WTC11 (cell line): Measurements from ENCODE around the gene PPP6R1. TPM values are rescaled to one million over a fixed set of nuclear protein-coding genes. Genes with fewer than 3 reads are reported as not detected.

Source experiments
- ATAC-seq: fragments of 200-7000 bp; cut with Tn5 transposase; 2 replicates; pipeline ENCODE4 v1.10.0; 2021; ENCODE audit warnings: mild to moderate bottlenecking, moderate library complexity
- CTCF ChIA-PET: fragments of 300-600 bp; sonication (Branson Sonifier 250); formaldehyde crosslinking; loops from one replicate; lab custom pipeline; 2021; ENCODE audit warnings: antibody characterized with exemption; lab: Charles Lee
- POLR2A ChIA-PET: fragments of 350-600 bp; sonication (Branson Sonifier 250); formaldehyde crosslinking; loops from one replicate; lab custom pipeline; 2021; ENCODE audit warnings: antibody characterized with exemption; lab: Charles Lee
- DNase-seq: peaks from one replicate; pipeline ENCODE4 v3.0.0; 2021; ENCODE audit warnings: low spot score
- H3K27ac Mint-ChIP-seq: 2 replicates; pipeline ENCODE4 v1.8.0; 2021; ENCODE audit warnings: mixed read lengths
- H3K27me3 Mint-ChIP-seq: 2 replicates; pipeline ENCODE4 v1.8.0; 2021; ENCODE audit warnings: low read depth, mild to moderate bottlenecking, moderate library complexity, mixed read lengths
- H3K36me3 Mint-ChIP-seq: 2 replicates; pipeline ENCODE4 v1.8.0; 2021; ENCODE audit warnings: mixed read lengths
- H3K4me1 Mint-ChIP-seq: 2 replicates; pipeline ENCODE4 v1.8.0; 2022; ENCODE audit warnings: mixed read lengths
- H3K4me3 Mint-ChIP-seq: 2 replicates; pipeline ENCODE4 v1.8.0; 2021; ENCODE audit warnings: mild to moderate bottlenecking, moderate library complexity, mixed read lengths
- H3K9me3 Mint-ChIP-seq: 2 replicates; pipeline ENCODE4 v1.8.0; 2021; ENCODE audit warnings: mixed read lengths
- CREB1 ChIP-seq: sonication (generic); formaldehyde crosslinking; IDR thresholded peaks from 2 replicates; pipeline ENCODE4 v1.8.0; 2023; ENCODE audit warnings: mild to moderate bottlenecking, missing genetic modification reagents
- ELF4 ChIP-seq: sonication (generic); formaldehyde crosslinking; IDR thresholded peaks from 2 replicates; pipeline ENCODE4 v1.8.1; 2022; ENCODE audit warnings: low read depth, mild to moderate bottlenecking, moderate library complexity, missing genetic modification reagents
- ETV6 ChIP-seq: sonication (generic); formaldehyde crosslinking; IDR thresholded peaks from 2 replicates; pipeline ENCODE4 v1.8.1; 2022; ENCODE audit warnings: mild to moderate bottlenecking, missing genetic modification reagents
- GTF2I ChIP-seq: fragments of 250-450 bp; sonication (Bioruptor Pico); conservative IDR thresholded peaks from 2 replicates; pipeline ENCODE4 v1.4.0; 2021; ENCODE audit warnings: mild to moderate bottlenecking
- SOX15 ChIP-seq: fragments of 250-450 bp; sonication (Bioruptor Pico); IDR thresholded peaks from 2 replicates; pipeline ENCODE4 v1.9.0; 2021; ENCODE audit warnings: mild to moderate bottlenecking
- ZBTB21 ChIP-seq: sonication (generic); formaldehyde crosslinking; IDR thresholded peaks from 2 replicates; pipeline ENCODE4 v1.8.1; 2023; ENCODE audit warnings: mild to moderate bottlenecking, missing genetic modification reagents, borderline replicate concordance
- ZNF138 ChIP-seq: sonication (generic); formaldehyde crosslinking; conservative IDR thresholded peaks from 2 replicates; pipeline ENCODE4 v1.8.1; 2022; ENCODE audit warnings: mild to moderate bottlenecking, moderate library complexity, missing genetic modification reagents
- ZNF396 ChIP-seq: fragments of 250-450 bp; sonication (Bioruptor Pico); IDR thresholded peaks from 2 replicates; pipeline ENCODE4 v1.8.0; 2021; ENCODE audit warnings: mild to moderate bottlenecking, moderate library complexity, borderline replicate concordance
- ZNF416 ChIP-seq: fragments of 250-450 bp; sonication (Bioruptor Pico); IDR thresholded peaks from 2 replicates; pipeline ENCODE4 v1.9.0; 2021; ENCODE audit warnings: mild to moderate bottlenecking, inconsistent platforms
- total RNA-seq: library from RNA; stranded (reverse); gene quantifications from 3 replicates; pipeline ENCODE4 v1.2.3, GENCODE V29; 2021
- TF ChIP-seq, protein P1 (sequence below): fragments of 200-600 bp; IDR thresholded peaks from 2 replicates; pipeline ENCODE4 v1.8.0; 2022; ENCODE audit warnings: antibody characterized with exemption
- TF ChIP-seq, protein P2 (sequence below): fragments of 250-450 bp; sonication (Bioruptor Pico); IDR thresholded peaks from 2 replicates; pipeline ENCODE4 v1.8.0; 2021; ENCODE audit warnings: mild to moderate bottlenecking
- TF ChIP-seq, protein P3 (sequence below): sonication (generic); formaldehyde crosslinking; IDR thresholded peaks from 2 replicates; pipeline ENCODE4 v1.8.1; 2022; ENCODE audit warnings: mild to moderate bottlenecking, moderate library complexity, missing genetic modification reagents
- TF ChIP-seq, protein P4 (sequence below): sonication (generic); formaldehyde crosslinking; IDR thresholded peaks from 2 replicates; pipeline ENCODE4 v1.8.1; 2022; ENCODE audit warnings: missing genetic modification reagents, borderline replicate concordance
- TF ChIP-seq, protein P5 (sequence below): sonication (generic); formaldehyde crosslinking; IDR thresholded peaks from 2 replicates; pipeline ENCODE4 v1.8.0; 2022; ENCODE audit warnings: missing genetic modification reagents
- TF ChIP-seq, protein P6 (sequence below): sonication (generic); formaldehyde crosslinking; IDR thresholded peaks from 2 replicates; pipeline ENCODE4 v1.8.1; 2023; ENCODE audit warnings: mild to moderate bottlenecking, missing genetic modification reagents

The PPP6R1 gene
- total RNA-seq, 1 experiment from 2014 or later = 91.8 TPM

DNA sequence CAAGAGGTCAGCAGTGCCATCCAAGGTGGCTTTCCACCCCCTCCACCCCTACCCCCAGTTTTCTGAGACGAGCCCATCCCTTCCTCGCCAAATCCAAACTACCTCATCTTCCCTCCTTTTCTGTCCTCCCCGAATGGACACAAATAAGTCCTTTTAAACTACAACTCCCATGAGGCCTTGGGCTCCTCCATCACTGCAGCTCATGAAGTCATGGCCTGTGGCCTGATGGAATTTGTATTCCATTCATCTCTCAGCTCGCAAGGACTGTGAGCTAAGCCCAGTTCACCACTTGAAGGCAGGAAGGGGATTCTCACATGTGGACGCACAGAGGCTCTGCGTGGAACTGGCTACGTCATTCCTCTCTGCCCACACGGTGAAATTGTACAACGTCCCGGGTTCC, 62.0 kb downstream of the PPP6R1 start:
- no peak for DNase-seq
- Mint-ChIP-seq H3K27me3 (peaks cover 44% of the 10 kb centered on the region), H3K4me1 (no peaks in the 10 kb centered on the region)
- ATAC-seq = peak; percentile 55
- POLR2A ChIA-PET = interaction anchor here (0.6 kb wide), 1 partner anchor 40 kb away, joined by 4 read pairs; no protein-coding TSS in a partner anchor
- TF ChIP-seq, protein P1, sequence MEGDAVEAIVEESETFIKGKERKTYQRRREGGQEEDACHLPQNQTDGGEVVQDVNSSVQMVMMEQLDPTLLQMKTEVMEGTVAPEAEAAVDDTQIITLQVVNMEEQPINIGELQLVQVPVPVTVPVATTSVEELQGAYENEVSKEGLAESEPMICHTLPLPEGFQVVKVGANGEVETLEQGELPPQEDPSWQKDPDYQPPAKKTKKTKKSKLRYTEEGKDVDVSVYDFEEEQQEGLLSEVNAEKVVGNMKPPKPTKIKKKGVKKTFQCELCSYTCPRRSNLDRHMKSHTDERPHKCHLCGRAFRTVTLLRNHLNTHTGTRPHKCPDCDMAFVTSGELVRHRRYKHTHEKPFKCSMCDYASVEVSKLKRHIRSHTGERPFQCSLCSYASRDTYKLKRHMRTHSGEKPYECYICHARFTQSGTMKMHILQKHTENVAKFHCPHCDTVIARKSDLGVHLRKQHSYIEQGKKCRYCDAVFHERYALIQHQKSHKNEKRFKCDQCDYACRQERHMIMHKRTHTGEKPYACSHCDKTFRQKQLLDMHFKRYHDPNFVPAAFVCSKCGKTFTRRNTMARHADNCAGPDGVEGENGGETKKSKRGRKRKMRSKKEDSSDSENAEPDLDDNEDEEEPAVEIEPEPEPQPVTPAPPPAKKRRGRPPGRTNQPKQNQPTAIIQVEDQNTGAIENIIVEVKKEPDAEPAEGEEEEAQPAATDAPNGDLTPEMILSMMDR = no peak
- TF ChIP-seq, protein P2, sequence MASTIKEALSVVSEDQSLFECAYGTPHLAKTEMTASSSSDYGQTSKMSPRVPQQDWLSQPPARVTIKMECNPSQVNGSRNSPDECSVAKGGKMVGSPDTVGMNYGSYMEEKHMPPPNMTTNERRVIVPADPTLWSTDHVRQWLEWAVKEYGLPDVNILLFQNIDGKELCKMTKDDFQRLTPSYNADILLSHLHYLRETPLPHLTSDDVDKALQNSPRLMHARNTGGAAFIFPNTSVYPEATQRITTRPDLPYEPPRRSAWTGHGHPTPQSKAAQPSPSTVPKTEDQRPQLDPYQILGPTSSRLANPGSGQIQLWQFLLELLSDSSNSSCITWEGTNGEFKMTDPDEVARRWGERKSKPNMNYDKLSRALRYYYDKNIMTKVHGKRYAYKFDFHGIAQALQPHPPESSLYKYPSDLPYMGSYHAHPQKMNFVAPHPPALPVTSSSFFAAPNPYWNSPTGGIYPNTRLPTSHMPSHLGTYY (CRISPR knock-in tag) = no peak
- no peak for TF ChIP-seq ZNF416 (CRISPR knock-in tag)
- TF ChIP-seq ELF4 (CRISPR knock-in tag) = no peak
- TF ChIP-seq SOX15 (CRISPR knock-in tag) = no peak
- TF ChIP-seq, protein P3, sequence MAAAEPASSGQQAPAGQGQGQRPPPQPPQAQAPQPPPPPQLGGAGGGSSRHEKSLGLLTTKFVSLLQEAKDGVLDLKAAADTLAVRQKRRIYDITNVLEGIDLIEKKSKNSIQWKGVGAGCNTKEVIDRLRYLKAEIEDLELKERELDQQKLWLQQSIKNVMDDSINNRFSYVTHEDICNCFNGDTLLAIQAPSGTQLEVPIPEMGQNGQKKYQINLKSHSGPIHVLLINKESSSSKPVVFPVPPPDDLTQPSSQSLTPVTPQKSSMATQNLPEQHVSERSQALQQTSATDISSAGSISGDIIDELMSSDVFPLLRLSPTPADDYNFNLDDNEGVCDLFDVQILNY (CRISPR knock-in tag) = no peak
- TF ChIP-seq ZNF138 (CRISPR knock-in tag) = no peak
- TF ChIP-seq ZNF396 = no peak
- no peak for TF ChIP-seq CREB1
- TF ChIP-seq, all 79 proteins: peak for 0
- H3K27ac Mint-ChIP-seq = no peak overlapping the region
- CTCF ChIA-PET = interaction anchor here (1.4 kb wide), 1 partner anchor 108 kb away, joined by 3 read pairs; no protein-coding TSS in a partner anchor
- no peaks in the 10 kb centered on the region for H3K36me3 Mint-ChIP-seq
- H3K4me3 Mint-ChIP-seq = no peak overlapping the region
- H3K9me3 Mint-ChIP-seq = no peaks in the 10 kb centered on the region

DNA sequence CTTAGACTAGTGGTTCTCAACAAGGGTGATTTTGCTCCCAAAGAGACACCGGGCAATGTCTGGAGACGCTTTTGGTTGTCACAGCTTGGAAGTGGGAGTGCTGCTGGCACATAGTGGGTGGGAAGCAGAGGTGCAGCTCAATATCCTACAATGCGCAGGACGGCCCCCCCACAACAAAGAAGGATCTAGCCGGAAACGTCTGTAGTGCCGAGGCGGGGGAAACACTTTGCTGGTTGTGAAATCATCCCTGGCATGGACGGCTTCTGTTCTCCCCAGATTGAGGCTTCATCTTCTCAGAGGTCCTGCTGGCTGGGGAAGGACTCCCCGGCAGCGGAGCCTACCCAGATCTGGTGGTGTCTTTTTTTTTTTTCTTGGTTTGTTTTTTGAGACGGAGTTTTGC, 65.3 kb downstream of the PPP6R1 start:
- H3K4me1 Mint-ChIP-seq = peaks cover 4% of the 10 kb centered on the region; the same call in 1 of the 2 replicates
- no peaks in the 10 kb centered on the region for H3K9me3 Mint-ChIP-seq
- no peaks in the 10 kb centered on the region for H3K36me3 Mint-ChIP-seq
- no peak overlapping the region for H3K4me3 Mint-ChIP-seq
- POLR2A ChIA-PET = interaction anchor here (0.6 kb wide), 1 partner anchor 411 kb away, joined by 3 read pairs; no protein-coding TSS in a partner anchor
- no peak for ATAC-seq
- CTCF ChIA-PET = interaction anchor here (0.7 to 1.1 kb wide), 4 partner anchors 13 to 47 kb away, joined by 3 to 4 read pairs (median 3); partner anchors contain the start of genes DNAAF3 and SYT5
- H3K27me3 Mint-ChIP-seq = peaks cover 31% of the 10 kb centered on the region
- TF ChIP-seq GTF2I (CRISPR knock-in tag) (no peak), ZNF138 (CRISPR knock-in tag) (no peak), ETV6 (no peak), ZBTB21 (CRISPR knock-in tag) (no peak)
- TF ChIP-seq, protein P4, sequence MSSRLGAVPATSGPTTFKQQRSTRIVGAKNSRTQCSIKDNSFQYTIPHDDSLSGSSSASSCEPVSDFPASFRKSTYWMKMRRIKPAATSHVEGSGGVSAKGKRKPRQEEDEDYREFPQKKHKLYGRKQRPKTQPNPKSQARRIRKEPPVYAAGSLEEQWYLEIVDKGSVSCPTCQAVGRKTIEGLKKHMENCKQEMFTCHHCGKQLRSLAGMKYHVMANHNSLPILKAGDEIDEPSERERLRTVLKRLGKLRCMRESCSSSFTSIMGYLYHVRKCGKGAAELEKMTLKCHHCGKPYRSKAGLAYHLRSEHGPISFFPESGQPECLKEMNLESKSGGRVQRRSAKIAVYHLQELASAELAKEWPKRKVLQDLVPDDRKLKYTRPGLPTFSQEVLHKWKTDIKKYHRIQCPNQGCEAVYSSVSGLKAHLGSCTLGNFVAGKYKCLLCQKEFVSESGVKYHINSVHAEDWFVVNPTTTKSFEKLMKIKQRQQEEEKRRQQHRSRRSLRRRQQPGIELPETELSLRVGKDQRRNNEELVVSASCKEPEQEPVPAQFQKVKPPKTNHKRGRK = no peak
- TF ChIP-seq, protein P5, sequence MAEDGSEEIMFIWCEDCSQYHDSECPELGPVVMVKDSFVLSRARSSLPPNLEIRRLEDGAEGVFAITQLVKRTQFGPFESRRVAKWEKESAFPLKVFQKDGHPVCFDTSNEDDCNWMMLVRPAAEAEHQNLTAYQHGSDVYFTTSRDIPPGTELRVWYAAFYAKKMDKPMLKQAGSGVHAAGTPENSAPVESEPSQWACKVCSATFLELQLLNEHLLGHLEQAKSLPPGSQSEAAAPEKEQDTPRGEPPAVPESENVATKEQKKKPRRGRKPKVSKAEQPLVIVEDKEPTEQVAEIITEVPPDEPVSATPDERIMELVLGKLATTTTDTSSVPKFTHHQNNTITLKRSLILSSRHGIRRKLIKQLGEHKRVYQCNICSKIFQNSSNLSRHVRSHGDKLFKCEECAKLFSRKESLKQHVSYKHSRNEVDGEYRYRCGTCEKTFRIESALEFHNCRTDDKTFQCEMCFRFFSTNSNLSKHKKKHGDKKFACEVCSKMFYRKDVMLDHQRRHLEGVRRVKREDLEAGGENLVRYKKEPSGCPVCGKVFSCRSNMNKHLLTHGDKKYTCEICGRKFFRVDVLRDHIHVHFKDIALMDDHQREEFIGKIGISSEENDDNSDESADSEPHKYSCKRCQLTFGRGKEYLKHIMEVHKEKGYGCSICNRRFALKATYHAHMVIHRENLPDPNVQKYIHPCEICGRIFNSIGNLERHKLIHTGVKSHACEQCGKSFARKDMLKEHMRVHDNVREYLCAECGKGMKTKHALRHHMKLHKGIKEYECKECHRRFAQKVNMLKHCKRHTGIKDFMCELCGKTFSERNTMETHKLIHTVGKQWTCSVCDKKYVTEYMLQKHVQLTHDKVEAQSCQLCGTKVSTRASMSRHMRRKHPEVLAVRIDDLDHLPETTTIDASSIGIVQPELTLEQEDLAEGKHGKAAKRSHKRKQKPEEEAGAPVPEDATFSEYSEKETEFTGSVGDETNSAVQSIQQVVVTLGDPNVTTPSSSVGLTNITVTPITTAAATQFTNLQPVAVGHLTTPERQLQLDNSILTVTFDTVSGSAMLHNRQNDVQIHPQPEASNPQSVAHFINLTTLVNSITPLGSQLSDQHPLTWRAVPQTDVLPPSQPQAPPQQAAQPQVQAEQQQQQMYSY = no peak
- TF ChIP-seq, protein P6, sequence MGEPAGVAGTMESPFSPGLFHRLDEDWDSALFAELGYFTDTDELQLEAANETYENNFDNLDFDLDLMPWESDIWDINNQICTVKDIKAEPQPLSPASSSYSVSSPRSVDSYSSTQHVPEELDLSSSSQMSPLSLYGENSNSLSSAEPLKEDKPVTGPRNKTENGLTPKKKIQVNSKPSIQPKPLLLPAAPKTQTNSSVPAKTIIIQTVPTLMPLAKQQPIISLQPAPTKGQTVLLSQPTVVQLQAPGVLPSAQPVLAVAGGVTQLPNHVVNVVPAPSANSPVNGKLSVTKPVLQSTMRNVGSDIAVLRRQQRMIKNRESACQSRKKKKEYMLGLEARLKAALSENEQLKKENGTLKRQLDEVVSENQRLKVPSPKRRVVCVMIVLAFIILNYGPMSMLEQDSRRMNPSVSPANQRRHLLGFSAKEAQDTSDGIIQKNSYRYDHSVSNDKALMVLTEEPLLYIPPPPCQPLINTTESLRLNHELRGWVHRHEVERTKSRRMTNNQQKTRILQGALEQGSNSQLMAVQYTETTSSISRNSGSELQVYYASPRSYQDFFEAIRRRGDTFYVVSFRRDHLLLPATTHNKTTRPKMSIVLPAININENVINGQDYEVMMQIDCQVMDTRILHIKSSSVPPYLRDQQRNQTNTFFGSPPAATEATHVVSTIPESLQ (CRISPR knock-in tag) = no peak
- H3K27ac Mint-ChIP-seq = no peak overlapping the region
- DNase-seq = no peak
